ENCODE data around the gene SLC44A3. TPM values are rescaled to one million over a fixed set of nuclear protein-coding genes. Genes with fewer than 3 reads are reported as not detected.

The SLC44A3 gene
- total RNA-seq, 1 donor from 2014 or later = 19.5 TPM

DNA sequence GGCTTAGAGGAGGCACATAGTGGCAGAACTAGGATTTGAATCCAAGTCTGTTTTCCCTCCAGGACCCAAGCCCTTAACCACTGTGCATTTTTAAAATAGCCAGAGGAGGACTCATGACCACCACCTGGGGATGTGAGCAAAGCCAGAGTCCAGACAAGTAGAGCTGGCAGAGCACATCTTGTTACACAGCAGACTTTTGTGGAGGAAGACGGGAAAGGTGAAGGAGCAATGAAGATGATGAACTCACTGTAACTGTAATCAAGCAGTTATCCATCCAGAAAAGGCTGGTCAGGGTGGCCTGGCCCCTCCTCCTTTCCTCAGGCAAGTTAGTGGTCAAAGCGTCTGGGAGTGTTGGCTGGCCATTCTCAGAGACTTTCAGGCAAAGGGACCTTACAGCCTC lies 50.9 kb downstream of the SLC44A3 start:
- peaks cover 10% of the 10 kb centered on the region for H3K36me3 Mint-ChIP-seq
- peaks cover 28% of the 10 kb centered on the region for H3K4me1 Mint-ChIP-seq (ENCODE audit: unreplicated experiment)
- TF ChIP-seq, protein P1, sequence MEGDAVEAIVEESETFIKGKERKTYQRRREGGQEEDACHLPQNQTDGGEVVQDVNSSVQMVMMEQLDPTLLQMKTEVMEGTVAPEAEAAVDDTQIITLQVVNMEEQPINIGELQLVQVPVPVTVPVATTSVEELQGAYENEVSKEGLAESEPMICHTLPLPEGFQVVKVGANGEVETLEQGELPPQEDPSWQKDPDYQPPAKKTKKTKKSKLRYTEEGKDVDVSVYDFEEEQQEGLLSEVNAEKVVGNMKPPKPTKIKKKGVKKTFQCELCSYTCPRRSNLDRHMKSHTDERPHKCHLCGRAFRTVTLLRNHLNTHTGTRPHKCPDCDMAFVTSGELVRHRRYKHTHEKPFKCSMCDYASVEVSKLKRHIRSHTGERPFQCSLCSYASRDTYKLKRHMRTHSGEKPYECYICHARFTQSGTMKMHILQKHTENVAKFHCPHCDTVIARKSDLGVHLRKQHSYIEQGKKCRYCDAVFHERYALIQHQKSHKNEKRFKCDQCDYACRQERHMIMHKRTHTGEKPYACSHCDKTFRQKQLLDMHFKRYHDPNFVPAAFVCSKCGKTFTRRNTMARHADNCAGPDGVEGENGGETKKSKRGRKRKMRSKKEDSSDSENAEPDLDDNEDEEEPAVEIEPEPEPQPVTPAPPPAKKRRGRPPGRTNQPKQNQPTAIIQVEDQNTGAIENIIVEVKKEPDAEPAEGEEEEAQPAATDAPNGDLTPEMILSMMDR (conservative IDR thresholded peaks at IDR 0.05) = no peak
- H3K27me3 Mint-ChIP-seq = no peaks in the 10 kb centered on the region
- H3K4me3 Mint-ChIP-seq = no peak overlapping the region
- no peak for DNase-seq (ENCODE audit: extremely low spot score, unreplicated experiment)
- no peak overlapping the region for H3K27ac Mint-ChIP-seq
- H3K9me3 Mint-ChIP-seq = no peaks in the 10 kb centered on the region

DNA sequence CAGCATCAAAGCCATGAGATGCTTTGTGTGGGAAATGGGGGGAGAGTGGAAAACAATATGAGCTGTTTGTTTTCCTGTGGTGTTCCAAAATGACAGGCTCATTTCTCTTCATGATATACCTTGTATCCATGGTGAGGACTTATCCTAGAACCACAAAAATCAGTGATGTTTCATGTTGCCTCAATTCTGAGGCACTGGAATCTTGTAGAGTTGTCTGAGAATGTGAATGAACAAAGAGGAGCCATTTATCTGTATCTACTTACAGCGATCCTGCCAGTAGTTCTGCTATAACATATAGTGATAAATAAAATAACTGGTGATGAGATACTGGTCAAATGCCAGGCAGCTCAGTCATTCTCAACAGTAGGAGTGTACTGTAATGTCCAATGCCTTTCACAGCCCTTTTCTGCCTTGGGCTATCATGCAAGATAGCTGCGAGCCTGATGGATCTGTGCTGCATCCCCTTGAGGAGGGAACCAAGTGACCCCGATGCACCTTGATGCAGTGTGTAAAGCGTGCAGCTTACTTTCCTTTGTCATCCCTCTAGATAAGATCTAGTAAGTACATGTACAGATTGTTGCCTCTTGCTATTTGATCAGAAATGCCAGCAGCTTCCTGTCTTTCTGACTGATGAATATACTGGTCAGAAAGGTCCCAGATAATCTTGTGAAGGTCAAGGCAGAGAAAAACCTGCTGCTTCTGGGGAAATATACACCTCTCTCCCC lies 52.8 kb downstream of the SLC44A3 start:
- H3K9me3 Mint-ChIP-seq = no peaks in the 10 kb centered on the region
- TF ChIP-seq, protein P1 (conservative IDR thresholded peaks at IDR 0.05) = no peak
- H3K27me3 Mint-ChIP-seq = no peaks in the 10 kb centered on the region
- peak overlapping the region; percentile 53 for H3K4me3 Mint-ChIP-seq
- H3K36me3 Mint-ChIP-seq = peaks cover 7% of the 10 kb centered on the region
- peaks cover 15% of the 10 kb centered on the region for H3K4me1 Mint-ChIP-seq (ENCODE audit: unreplicated experiment)
- peak overlapping the region; percentile 74 for H3K27ac Mint-ChIP-seq
- DNase-seq (ENCODE audit: extremely low spot score, unreplicated experiment) = no peak

DNA sequence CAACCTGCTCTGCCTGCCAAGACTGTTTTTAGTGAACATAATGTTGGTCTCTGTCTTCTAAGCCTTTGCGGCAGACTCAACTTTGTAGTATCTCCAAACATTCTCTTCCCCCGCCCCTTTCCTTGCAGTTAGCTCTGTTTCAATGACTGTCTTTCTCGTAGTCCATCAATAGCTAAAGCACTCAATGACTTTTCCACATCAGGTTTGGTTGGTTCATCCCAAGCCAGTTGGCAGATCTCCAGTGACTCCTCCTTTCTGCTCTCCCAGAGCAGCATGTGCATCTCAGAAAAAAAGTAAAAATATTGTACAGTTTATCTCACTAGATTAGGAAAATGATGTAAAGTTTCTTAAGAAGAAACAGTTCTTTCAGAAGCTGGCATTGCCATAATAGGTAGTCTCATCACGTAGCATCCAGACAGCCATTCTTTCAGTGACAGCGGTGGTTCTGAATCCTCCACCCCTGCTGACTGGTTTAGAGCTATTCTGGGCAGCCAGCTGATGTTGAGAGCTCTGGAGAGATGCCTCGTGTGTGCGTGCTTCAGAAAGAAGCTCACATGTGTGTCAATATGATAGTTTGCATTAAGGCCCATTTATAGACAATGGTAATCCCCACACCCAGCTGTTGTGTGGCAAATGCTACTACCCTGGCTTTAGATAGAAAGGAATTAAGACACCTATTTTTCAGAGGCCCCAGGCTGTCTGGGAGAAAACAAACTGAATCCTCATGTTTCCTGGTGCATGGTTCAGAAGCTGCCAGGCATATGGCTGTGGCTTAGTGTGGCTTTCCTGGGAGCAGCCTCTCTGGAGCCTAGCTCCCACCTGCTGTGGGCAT lies 53.6 kb downstream of the SLC44A3 start:
- Mint-ChIP-seq H3K9me3 (no peaks in the 10 kb centered on the region), H3K27ac (peak overlapping the region; percentile 74), H3K36me3 (peaks cover 11% of the 10 kb centered on the region), H3K4me1 (ENCODE audit: unreplicated experiment) (peaks cover 20% of the 10 kb centered on the region), H3K27me3 (no peaks in the 10 kb centered on the region), H3K4me3 (peak overlapping the region; percentile 53)
- TF ChIP-seq, protein P1 (conservative IDR thresholded peaks at IDR 0.05) = no peak
- DNase-seq (ENCODE audit: extremely low spot score, unreplicated experiment) = no peak

DNA sequence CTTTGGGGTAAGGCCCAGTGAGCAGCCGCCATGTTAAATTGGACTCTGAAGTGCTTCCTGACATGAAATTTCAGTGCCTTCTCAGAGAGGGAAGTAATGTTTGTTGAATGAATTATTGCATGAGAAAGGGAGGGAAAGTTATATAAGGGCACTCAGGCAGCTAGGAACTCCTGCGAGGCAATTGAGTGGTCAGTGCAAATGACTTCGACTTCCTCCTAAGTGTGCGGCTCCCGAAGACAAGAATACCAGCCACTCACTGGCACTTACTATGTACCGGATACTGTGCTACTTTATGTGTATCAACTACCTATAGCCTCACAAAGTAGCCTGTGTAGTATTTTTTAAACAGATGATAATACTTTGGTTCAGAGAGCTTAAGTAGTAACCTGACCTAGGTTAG lies 54.3 kb downstream of the SLC44A3 start:
- no peak for DNase-seq (ENCODE audit: extremely low spot score, unreplicated experiment)
- Mint-ChIP-seq H3K27ac (no peak overlapping the region), H3K36me3 (peaks cover 8% of the 10 kb centered on the region), H3K4me1 (ENCODE audit: unreplicated experiment) (peaks cover 20% of the 10 kb centered on the region), H3K4me3 (no peak overlapping the region), H3K27me3 (no peaks in the 10 kb centered on the region), H3K9me3 (no peaks in the 10 kb centered on the region)
- TF ChIP-seq, protein P1 (conservative IDR thresholded peaks at IDR 0.05) = no peak

DNA sequence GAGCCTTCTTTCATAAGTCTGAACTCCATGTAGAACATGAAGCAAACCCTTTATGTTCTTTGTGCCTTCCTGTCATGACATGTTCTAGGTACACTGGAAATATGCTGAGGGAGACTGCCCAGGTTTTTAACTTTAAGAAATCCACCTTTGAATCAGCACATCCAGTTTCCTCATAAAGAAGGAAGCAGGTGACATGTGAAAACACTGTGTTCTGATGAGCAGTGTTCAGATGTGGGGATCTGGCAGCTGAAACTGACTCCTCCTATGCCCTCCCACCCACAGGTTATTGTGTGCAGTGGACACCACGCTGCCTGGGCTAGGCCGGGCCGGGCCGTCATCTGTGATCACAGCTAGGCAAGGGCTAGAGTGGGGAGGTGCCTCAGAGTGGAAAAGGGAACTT lies 55.6 kb downstream of the SLC44A3 start:
- peaks cover 5% of the 10 kb centered on the region for H3K36me3 Mint-ChIP-seq
- TF ChIP-seq, protein P1 (conservative IDR thresholded peaks at IDR 0.05) = no peak
- H3K27me3 Mint-ChIP-seq = no peaks in the 10 kb centered on the region
- no peak for DNase-seq (ENCODE audit: extremely low spot score, unreplicated experiment)
- H3K9me3 Mint-ChIP-seq = no peaks in the 10 kb centered on the region
- no peak overlapping the region for H3K4me3 Mint-ChIP-seq
- H3K4me1 Mint-ChIP-seq (ENCODE audit: unreplicated experiment) = peaks cover 20% of the 10 kb centered on the region
- H3K27ac Mint-ChIP-seq = no peak overlapping the region

All from type B pancreatic cell (in vitro differentiated cells).